PFSK-1 (cell line): ENCODE results near the gene DCC.

Source experiments
- FOXP2 ChIP-seq: optimal IDR thresholded peaks from 2 replicates; pipeline ENCODE3; 2011; ENCODE audit warnings: borderline replicate concordance, control low read depth, inconsistent platforms; ENCODE audit not compliant: insufficient read depth; ENCODE audit errors: extremely low read length, extremely low read depth
- POLR2AphosphoS5 ChIP-seq: IDR thresholded peaks from 2 replicates; pipeline ENCODE4 v1.6.1; 2012; ENCODE audit warnings: low read depth, mild to moderate bottlenecking, control low read depth, low read length, moderate library complexity
- SIN3A ChIP-seq: IDR thresholded peaks from 2 replicates; pipeline ENCODE4 v1.6.1; 2012; ENCODE audit warnings: mild to moderate bottlenecking, low read length, moderate library complexity, borderline replicate concordance; ENCODE audit not compliant: insufficient read depth

- TF ChIP-seq POLR2AphosphoS5: no peak
- no peak for TF ChIP-seq SIN3A
- no peak for TF ChIP-seq FOXP2
These were observed 802.0 kb downstream of the DCC start for GRCh38 chr18:53142005-53142404.
